Pulmonary artery endothelial cell (primary cell): ENCODE results near the gene PRLR. TPM values are rescaled to one million over a fixed set of nuclear protein-coding genes. Genes with fewer than 3 reads are reported as not detected.
"Not testable (repeated sequence)": the region's sequence is repeated elsewhere in the genome, so short reads cannot be mapped to it uniquely, and the experiment has no call there.

Experiments used
- DNase-seq: peaks from one replicate; pipeline ENCODE4 v3.0.0-alpha.2; 2011; ENCODE audit warnings: low read depth, low spot score
- total RNA-seq: library from RNA; depleted of rRNA; stranded (reverse); fragments of >200 nt; gene quantifications from 2 replicates; pipeline ENCODE4 v1.2.3, GENCODE V29; 2014

Gene PRLR
- total RNA-seq, 1 donor from 2014 or later = not detected

- DNase-seq = no peak
Measured at GRCh38 chr5:35197351-35197750, 32.9 kb downstream of the PRLR start.

GRCh38 chr5:35195472-35195852 lies 34.8 kb downstream of the PRLR start:
- no peak for DNase-seq

GRCh38 chr5:35194635-35195471 lies 35.4 kb downstream of the PRLR start:
- no peak for DNase-seq

GRCh38 chr5:35192506-35192905 lies 37.8 kb downstream of the PRLR start:
- DNase-seq = no peak

- not testable (repeated sequence) for DNase-seq
Measured at GRCh38 chr5:35189801-35190200, 40.5 kb downstream of the PRLR start.

- DNase-seq = no peak
Measured at GRCh38 chr5:35188031-35188457, 42.2 kb downstream of the PRLR start.

GRCh38 chr5:35187621-35188020 lies 42.7 kb downstream of the PRLR start:
- not testable (repeated sequence) for DNase-seq

- DNase-seq = no peak
Measured at GRCh38 chr5:35186749-35187148, 43.5 kb downstream of the PRLR start.

GRCh38 chr5:35185518-35185917 lies 44.8 kb downstream of the PRLR start:
- no peak for DNase-seq

- DNase-seq = no peak
Measured at GRCh38 chr5:35183556-35183955, 46.7 kb downstream of the PRLR start.

GRCh38 chr5:35182910-35183535 lies 47.3 kb downstream of the PRLR start:
- DNase-seq = no peak

GRCh38 chr5:35182486-35182885 lies 47.8 kb downstream of the PRLR start:
- DNase-seq = no peak

GRCh38 chr5:35180046-35180445 lies 50.2 kb downstream of the PRLR start:
- DNase-seq = no peak

GRCh38 chr5:35177783-35178182 lies 52.5 kb downstream of the PRLR start:
- no peak for DNase-seq

- no peak for DNase-seq
Measured at GRCh38 chr5:35172533-35172932, 57.8 kb downstream of the PRLR start.

- DNase-seq = no peak
Measured at GRCh38 chr5:35171991-35172390, 58.3 kb downstream of the PRLR start.

GRCh38 chr5:35171078-35171477 lies 59.2 kb downstream of the PRLR start:
- no peak for DNase-seq

- DNase-seq = no peak
Measured at GRCh38 chr5:35166043-35166442, 64.2 kb downstream of the PRLR start.

GRCh38 chr5:35164860-35165542 lies 65.3 kb downstream of the PRLR start:
- no peak for DNase-seq

GRCh38 chr5:35163710-35164033 lies 66.6 kb downstream of the PRLR start:
- DNase-seq = no peak

GRCh38 chr5:35162848-35163709 lies 67.2 kb downstream of the PRLR start:
- DNase-seq = no peak
